PFSK-1 (cell line): ENCODE data around the gene NDUFAF5.

ENCODE experiments used
- FOXP2 ChIP-seq: optimal IDR thresholded peaks from 2 replicates; pipeline ENCODE3; 2011; ENCODE audit warnings: borderline replicate concordance, control low read depth, inconsistent platforms; ENCODE audit not compliant: insufficient read depth; ENCODE audit errors: extremely low read length, extremely low read depth
- POLR2AphosphoS5 ChIP-seq: IDR thresholded peaks from 2 replicates; pipeline ENCODE4 v1.6.1; 2012; ENCODE audit warnings: low read depth, mild to moderate bottlenecking, control low read depth, low read length, moderate library complexity
- SIN3A ChIP-seq: IDR thresholded peaks from 2 replicates; pipeline ENCODE4 v1.6.1; 2012; ENCODE audit warnings: mild to moderate bottlenecking, low read length, moderate library complexity, borderline replicate concordance; ENCODE audit not compliant: insufficient read depth
- TAF1 ChIP-seq: IDR thresholded peaks from 2 replicates; pipeline ENCODE4 v1.6.1; 2012; ENCODE audit warnings: low read length, control low read depth, borderline replicate concordance; ENCODE audit not compliant: insufficient read depth
- TF ChIP-seq, protein P1 (sequence below), 2 experiments: IDR thresholded peaks; 2 replicates each; pipeline versions ENCODE4 v1.6.1 to v1.8.0; 2011 to 2012; ENCODE audit warnings: low read depth in 2 of 2, low read length in 2 of 2, control low read depth in 1 of 2, inconsistent platforms in 1 of 2, mild to moderate bottlenecking in 1 of 2, moderate library complexity in 1 of 2; ENCODE audit not compliant: insufficient read depth in 1 of 2

DNA sequence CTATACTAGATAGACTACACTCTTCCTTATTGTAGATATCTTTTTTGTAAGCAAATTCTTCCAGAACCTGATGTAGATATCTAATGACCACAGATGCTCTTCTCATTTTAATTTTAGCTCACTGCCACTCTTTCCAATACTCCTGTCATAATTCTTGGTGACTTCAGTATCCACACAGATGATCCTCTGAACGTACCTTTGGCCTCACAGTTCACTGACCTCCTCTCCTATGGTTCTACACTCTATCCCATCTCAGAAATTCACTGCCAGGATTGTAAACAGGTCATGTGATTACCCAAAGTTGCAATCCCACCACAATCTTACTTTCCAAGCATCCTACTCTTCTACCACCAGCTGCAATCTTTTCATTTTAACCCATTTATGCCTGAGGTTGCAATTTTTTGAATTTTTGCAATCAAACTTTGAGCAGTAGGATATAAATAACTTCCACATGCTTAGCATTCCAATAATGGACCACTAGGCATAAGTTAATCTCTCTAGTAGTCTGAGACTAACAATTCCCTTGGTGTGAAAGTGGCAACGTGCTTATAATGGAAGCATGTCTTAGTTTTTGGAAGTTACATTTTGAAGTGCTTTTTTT lies 31.3 kb upstream of the NDUFAF5 start:
- no peak for TF ChIP-seq POLR2AphosphoS5
- TF ChIP-seq TAF1: no peak
- TF ChIP-seq, protein P1, sequence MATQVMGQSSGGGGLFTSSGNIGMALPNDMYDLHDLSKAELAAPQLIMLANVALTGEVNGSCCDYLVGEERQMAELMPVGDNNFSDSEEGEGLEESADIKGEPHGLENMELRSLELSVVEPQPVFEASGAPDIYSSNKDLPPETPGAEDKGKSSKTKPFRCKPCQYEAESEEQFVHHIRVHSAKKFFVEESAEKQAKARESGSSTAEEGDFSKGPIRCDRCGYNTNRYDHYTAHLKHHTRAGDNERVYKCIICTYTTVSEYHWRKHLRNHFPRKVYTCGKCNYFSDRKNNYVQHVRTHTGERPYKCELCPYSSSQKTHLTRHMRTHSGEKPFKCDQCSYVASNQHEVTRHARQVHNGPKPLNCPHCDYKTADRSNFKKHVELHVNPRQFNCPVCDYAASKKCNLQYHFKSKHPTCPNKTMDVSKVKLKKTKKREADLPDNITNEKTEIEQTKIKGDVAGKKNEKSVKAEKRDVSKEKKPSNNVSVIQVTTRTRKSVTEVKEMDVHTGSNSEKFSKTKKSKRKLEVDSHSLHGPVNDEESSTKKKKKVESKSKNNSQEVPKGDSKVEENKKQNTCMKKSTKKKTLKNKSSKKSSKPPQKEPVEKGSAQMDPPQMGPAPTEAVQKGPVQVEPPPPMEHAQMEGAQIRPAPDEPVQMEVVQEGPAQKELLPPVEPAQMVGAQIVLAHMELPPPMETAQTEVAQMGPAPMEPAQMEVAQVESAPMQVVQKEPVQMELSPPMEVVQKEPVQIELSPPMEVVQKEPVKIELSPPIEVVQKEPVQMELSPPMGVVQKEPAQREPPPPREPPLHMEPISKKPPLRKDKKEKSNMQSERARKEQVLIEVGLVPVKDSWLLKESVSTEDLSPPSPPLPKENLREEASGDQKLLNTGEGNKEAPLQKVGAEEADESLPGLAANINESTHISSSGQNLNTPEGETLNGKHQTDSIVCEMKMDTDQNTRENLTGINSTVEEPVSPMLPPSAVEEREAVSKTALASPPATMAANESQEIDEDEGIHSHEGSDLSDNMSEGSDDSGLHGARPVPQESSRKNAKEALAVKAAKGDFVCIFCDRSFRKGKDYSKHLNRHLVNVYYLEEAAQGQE (IDR thresholded peaks at IDR 0.05; ENCODE audit: insufficient read depth in 1 of 2, low read depth in 2 of 2, low read length in 2 of 2): no peak
- TF ChIP-seq SIN3A: no peak
- no peak for TF ChIP-seq FOXP2
